ENCODE results near the gene AGAP1.

- TF ChIP-seq POLR2AphosphoS5 (IDR thresholded peaks at IDR 0.05; ENCODE audit: low read depth, low read length) (no peak), POLR2A (IDR thresholded peaks at IDR 0.05; ENCODE audit: low read depth, low read length) (no peak), TAF1 (IDR thresholded peaks at IDR 0.05; ENCODE audit: borderline replicate concordance, low read depth, low read length) (no peak)
Observed at GRCh38 chr2:235833971-235834620, 340.3 kb downstream of the AGAP1 start.

Measured in GM12892 (cell line).